ENCODE measurements around the gene STON1. TPM values are rescaled to one million over a fixed set of nuclear protein-coding genes. Genes with fewer than 3 reads are reported as not detected.

STON1 gene
- total and polyA plus RNA-seq, 4 donors, result 0.90 to 3.8 (median 1.2) TPM

DNA sequence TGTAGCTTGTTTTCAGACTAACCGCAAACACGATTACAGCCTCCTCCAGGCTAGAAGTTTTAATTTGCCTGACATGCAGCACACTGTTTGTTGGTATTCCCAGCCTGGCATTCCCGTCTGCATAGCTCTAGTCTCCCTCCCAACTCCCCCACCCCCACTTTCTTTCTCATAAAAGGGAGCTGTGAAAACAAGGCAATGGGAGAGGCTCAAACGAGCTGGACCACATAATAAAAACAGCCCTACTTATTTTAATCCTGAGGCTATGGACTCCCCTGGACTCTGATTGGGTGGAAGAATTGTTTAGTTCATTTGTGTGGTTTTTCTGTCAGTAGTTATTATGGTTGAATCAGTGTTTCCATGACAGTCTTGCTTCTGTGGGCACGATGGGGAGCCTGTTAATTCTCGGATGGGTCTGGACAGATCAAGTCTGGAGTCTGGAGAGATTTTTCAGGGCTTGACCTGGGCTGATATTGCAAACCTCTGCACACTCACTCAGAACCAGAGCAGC lies 1.2 kb downstream of the STON1 start (continued):
- TF ChIP-seq, protein P1, sequence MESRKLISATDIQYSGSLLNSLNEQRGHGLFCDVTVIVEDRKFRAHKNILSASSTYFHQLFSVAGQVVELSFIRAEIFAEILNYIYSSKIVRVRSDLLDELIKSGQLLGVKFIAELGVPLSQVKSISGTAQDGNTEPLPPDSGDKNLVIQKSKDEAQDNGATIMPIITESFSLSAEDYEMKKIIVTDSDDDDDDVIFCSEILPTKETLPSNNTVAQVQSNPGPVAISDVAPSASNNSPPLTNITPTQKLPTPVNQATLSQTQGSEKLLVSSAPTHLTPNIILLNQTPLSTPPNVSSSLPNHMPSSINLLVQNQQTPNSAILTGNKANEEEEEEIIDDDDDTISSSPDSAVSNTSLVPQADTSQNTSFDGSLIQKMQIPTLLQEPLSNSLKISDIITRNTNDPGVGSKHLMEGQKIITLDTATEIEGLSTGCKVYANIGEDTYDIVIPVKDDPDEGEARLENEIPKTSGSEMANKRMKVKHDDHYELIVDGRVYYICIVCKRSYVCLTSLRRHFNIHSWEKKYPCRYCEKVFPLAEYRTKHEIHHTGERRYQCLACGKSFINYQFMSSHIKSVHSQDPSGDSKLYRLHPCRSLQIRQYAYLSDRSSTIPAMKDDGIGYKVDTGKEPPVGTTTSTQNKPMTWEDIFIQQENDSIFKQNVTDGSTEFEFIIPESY (IDR thresholded peaks at IDR 0.05), result no peak

DNA sequence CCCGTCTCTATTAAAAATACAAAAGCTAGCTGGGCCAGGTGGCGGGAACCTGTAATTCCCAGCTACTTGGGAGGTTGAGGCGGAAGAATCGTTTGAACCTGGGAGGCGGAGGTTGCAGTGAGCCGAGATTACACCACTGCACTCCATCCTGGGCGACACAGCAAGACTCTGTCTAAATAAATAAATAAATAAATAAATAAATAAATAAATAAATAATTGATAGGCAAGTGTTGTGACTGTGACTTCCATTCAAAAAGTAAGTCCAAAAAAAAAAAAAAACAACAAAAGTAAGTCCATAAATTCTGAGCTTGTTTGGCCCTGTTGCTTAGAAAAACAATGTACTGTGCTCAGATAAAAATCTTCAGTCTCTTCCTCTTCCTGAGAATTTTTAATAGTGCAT lies 2.2 kb downstream of the STON1 start:
- H3K9ac ChIP-seq (ENCODE audit: low read depth in 1 of 2, low read length in 2 of 2), result no peak overlapping the region
- no peak for DNase-seq (ENCODE audit: low spot score)
- H3K9me3 ChIP-seq (ENCODE audit: control insufficient read depth in 4 of 4, low read length in 3 of 4), result no peaks in the 10 kb centered on the region
- 93% methylated on average over 7 of the region's 7 CpGs for WGBS
- H3K4me1 ChIP-seq (ENCODE audit: control insufficient read depth in 4 of 4, insufficient read depth in 4 of 4, low read length in 3 of 4), result peaks cover 0 to 7% (median 2%) of the 10 kb centered on the region in 4 donors
- H3K4me3 ChIP-seq (ENCODE audit: low read depth in 1 of 3, low read length in 3 of 3), result no peak overlapping the region
- H3K36me3 ChIP-seq (ENCODE audit: control insufficient read depth in 4 of 4, insufficient read depth in 3 of 4, low read depth in 1 of 4, low read length in 3 of 4), result no peaks in the 10 kb centered on the region
- H3K27me3 ChIP-seq (ENCODE audit: control insufficient read depth in 4 of 4, insufficient read depth in 4 of 4, low read length in 3 of 4), result no peaks in the 10 kb centered on the region
- no peak for TF ChIP-seq GABPA (IDR thresholded peaks at IDR 0.05 in 1 of 2, conservative IDR thresholded peaks at IDR 0.05 in 1 of 2)
- TF ChIP-seq, protein P1 (IDR thresholded peaks at IDR 0.05), result no peak
- TF ChIP-seq FOXA2 (IDR thresholded peaks at IDR 0.05), result no peak
- TF ChIP-seq TAF1 (conservative IDR thresholded peaks at IDR 0.05), result no peak
- no peak for TF ChIP-seq RXRA (IDR thresholded peaks at IDR 0.05)
- TF ChIP-seq, protein P2, sequence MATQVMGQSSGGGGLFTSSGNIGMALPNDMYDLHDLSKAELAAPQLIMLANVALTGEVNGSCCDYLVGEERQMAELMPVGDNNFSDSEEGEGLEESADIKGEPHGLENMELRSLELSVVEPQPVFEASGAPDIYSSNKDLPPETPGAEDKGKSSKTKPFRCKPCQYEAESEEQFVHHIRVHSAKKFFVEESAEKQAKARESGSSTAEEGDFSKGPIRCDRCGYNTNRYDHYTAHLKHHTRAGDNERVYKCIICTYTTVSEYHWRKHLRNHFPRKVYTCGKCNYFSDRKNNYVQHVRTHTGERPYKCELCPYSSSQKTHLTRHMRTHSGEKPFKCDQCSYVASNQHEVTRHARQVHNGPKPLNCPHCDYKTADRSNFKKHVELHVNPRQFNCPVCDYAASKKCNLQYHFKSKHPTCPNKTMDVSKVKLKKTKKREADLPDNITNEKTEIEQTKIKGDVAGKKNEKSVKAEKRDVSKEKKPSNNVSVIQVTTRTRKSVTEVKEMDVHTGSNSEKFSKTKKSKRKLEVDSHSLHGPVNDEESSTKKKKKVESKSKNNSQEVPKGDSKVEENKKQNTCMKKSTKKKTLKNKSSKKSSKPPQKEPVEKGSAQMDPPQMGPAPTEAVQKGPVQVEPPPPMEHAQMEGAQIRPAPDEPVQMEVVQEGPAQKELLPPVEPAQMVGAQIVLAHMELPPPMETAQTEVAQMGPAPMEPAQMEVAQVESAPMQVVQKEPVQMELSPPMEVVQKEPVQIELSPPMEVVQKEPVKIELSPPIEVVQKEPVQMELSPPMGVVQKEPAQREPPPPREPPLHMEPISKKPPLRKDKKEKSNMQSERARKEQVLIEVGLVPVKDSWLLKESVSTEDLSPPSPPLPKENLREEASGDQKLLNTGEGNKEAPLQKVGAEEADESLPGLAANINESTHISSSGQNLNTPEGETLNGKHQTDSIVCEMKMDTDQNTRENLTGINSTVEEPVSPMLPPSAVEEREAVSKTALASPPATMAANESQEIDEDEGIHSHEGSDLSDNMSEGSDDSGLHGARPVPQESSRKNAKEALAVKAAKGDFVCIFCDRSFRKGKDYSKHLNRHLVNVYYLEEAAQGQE (IDR thresholded peaks at IDR 0.05), result no peak
- TF ChIP-seq SP1 (IDR thresholded peaks at IDR 0.05), result no peak
- TF ChIP-seq, protein P3, sequence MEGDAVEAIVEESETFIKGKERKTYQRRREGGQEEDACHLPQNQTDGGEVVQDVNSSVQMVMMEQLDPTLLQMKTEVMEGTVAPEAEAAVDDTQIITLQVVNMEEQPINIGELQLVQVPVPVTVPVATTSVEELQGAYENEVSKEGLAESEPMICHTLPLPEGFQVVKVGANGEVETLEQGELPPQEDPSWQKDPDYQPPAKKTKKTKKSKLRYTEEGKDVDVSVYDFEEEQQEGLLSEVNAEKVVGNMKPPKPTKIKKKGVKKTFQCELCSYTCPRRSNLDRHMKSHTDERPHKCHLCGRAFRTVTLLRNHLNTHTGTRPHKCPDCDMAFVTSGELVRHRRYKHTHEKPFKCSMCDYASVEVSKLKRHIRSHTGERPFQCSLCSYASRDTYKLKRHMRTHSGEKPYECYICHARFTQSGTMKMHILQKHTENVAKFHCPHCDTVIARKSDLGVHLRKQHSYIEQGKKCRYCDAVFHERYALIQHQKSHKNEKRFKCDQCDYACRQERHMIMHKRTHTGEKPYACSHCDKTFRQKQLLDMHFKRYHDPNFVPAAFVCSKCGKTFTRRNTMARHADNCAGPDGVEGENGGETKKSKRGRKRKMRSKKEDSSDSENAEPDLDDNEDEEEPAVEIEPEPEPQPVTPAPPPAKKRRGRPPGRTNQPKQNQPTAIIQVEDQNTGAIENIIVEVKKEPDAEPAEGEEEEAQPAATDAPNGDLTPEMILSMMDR (IDR thresholded peaks at IDR 0.05; ENCODE audit: low read depth, low read length, missing input control), result no peak
- TF ChIP-seq, protein P4, sequence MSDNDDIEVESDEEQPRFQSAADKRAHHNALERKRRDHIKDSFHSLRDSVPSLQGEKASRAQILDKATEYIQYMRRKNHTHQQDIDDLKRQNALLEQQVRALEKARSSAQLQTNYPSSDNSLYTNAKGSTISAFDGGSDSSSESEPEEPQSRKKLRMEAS (IDR thresholded peaks at IDR 0.05), result no peak
- no peak for TF ChIP-seq NR2F2 (IDR thresholded peaks at IDR 0.05)
- TF ChIP-seq HNF4G (IDR thresholded peaks at IDR 0.05), result no peak
- no peak overlapping the region for H3K27ac ChIP-seq (ENCODE audit: low read depth in 1 of 2, low read length in 2 of 2)
